GM21529 (cell line): Measurements from ENCODE around the gene CD96.
"Not testable (repeated sequence)": the region's sequence is repeated elsewhere in the genome, so short reads cannot be mapped to it uniquely, and the experiment has no call there.

ENCODE experiments used
- ATAC-seq: cut with Tn5 transposase; IDR thresholded peaks from one replicate; pipeline ENCODE4 v1.9.1; 2021; ENCODE audit not compliant: unreplicated experiment

CD96 gene, protein sequence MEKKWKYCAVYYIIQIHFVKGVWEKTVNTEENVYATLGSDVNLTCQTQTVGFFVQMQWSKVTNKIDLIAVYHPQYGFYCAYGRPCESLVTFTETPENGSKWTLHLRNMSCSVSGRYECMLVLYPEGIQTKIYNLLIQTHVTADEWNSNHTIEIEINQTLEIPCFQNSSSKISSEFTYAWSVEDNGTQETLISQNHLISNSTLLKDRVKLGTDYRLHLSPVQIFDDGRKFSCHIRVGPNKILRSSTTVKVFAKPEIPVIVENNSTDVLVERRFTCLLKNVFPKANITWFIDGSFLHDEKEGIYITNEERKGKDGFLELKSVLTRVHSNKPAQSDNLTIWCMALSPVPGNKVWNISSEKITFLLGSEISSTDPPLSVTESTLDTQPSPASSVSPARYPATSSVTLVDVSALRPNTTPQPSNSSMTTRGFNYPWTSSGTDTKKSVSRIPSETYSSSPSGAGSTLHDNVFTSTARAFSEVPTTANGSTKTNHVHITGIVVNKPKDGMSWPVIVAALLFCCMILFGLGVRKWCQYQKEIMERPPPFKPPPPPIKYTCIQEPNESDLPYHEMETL

DNA sequence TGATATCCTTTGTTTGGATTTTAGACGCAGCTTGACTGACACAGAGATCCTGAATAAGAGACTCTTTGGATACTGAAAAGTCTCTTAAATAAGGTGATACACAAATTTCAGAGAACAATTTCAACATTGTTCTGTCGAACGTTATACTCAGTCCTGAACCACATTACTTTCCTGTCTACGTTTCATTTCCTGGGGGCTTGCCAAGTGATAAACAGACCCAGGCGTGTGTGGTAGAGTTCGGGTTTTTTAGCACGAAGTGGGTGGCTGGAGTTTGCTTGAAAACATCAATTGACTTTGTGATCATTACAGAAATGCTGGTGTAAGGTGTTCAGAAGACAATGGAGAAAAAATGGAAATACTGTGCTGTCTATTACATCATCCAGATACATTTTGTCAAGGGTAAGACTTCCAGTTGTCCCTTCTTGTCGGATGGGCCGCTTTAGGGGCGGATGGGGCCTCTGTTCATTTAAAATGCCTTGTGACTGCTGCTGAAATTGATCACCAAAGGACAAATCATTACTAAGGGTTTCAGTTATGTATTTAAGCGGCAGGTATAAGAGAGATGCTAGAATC, at the start of gene CD96:
TSS of gene CD96 (plus strand) at position 287 of the 573 bp plus-strand sequence. CDS start at position 339, 52 bp downstream.
- no peak for ATAC-seq

DNA sequence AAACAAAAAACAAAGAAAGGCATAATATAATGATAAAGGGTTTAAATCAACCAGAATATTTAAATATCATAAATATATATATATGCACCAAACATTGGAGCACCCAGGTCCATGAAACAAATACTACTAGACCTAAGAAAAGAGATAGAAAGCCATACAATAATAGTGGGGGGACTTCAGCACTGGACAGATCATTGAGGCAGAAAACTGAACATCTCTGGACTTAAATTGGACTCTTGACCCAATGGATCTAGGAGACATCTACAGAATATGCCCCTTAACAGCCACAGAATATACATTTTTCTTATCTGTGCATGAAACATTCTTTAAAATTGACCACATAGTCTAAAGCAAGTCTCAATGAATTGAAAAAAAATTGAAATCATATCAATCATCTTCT, 48.7 kb upstream of the CD96 start:
- ATAC-seq = no peak

DNA sequence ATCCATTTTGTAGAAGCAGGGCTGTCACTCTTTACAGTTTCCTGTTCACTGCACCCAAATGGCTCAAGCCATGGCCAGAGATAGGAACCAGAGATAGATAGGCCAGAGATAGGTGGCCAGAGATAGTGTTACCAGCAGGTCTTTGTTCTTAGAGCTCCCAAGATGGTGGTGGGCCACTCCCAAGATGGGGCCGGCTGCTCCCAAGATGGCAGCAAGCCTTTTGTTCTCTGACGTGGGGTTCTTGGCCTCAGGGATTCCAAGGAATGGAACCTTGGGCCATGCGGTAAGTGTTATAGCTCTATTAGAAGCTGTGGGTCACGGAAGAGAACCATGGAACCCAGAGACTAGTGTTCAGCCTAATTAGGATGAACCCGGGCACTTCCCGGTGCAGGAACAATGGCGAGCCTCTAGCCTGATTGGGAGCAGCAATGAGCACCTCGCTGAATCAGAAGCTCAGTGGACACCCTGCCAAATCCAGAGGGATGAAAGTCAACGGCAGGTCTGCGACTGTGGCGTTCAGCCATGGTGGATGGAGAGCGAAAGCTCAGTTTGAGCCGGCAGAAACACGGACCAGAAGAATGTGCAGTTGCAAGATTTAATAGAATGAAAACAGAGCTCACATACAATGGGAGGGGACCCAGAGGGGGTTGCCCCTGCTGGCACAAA, 45.0 kb upstream of the CD96 start:
- no peak for ATAC-seq

DNA sequence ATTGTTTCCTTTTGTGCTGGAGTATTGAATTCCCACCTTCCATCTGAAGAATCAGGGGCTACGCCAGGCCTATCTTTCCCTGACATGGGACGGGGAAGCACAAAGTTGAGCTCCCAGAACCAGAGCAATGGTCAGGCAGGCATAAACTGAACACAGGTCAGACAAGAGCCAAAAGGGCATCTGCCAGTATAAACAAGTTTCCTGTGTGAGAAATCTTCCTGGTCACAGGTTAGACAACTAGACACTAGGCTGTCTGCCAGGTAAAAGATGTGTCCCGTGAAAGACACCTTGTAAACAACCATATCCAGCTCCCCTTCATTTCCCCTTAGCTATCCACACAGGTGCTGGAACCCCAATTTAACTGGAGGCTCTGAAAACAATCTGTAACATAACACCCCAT, 44.0 kb upstream of the CD96 start:
- no peak for ATAC-seq

DNA sequence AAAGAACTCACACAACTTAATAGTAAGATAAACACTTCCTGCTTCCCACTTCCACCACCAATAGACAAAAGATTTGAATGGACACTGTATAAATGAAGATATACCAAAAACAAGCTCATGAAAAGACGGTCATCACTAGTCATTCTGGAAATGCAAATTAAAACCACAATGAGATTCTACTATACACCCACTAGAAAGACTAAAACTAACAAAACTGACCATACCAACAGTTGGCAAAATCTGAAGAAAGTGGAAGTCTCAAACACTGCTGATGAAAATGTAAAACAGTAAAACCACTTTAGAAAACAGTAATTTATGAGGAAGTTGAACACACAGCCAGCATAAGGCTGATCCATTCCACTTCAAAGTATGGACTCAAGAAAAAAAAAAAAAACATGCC, 35.6 kb upstream of the CD96 start:
- no peak for ATAC-seq

DNA sequence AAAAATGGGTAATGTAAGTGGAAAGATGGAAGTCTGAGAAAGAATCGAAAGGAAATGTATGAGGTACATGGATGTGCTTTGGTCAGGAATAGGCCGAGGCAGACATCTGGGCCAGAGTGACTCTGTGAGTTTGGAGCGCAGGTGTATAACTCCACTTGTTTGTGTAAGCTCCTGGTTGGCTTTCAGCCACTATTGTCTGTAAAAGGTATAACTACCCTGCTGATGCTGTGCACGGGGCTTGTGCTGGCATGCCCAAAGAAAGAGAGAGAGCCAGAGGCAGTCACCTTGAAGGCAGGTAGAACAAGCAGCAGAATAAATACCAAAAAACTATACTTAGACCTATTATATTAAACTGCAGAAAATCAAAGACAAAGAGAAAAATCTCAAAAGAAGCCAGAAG, 32.7 kb upstream of the CD96 start:
- ATAC-seq = no peak

DNA sequence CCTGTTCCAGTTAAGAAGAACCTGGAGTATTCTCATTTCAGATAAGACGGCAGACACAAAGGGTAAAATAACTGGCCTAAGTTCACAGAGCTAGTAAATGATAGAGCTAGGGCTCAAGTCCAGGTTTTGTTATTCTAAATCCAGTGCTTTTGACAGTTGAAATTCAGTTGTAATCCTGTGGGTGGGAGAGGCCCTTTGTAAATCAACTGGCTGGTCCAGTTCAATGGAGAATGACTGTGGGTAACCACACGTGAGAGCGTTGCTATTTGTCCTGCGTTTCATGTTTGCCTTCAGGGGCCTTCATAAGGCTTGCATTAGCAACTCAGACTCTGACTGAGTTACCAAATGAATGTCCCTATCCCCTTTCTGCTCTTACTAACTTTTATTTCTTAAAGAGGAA, 24.2 kb upstream of the CD96 start:
- no peak for ATAC-seq

DNA sequence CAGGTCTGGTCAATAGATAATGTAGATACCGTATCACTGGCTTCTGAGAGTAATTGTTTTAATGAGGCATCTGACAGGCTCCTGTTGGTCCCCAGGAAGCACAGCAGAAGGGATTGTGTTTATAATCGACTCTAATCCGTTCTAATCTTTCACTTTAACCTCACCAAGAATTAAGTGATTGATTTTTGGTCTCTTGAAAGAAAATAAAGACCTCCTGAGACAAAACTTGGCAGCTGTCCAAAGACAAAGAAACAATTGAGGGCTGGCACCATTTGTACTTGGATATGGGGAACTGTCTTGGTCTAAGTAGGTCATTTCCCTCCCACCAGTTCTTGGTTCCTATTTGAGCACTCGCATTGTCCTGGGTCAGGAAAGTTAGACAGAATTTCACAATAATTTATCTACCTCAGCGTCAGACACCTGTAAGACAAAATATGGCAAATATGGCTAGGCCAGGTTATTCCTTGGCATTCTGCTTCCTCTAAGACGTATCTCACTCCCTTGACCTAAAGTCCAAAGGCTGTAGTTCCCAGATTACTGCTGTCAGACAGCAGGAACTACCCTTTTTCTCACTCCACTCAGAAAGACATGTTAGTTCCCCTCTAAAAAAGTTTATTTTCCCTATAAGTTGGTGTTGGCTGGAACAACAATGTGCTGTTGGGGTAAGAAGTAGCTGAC, 22.7 kb upstream of the CD96 start:
- ATAC-seq = no peak

DNA sequence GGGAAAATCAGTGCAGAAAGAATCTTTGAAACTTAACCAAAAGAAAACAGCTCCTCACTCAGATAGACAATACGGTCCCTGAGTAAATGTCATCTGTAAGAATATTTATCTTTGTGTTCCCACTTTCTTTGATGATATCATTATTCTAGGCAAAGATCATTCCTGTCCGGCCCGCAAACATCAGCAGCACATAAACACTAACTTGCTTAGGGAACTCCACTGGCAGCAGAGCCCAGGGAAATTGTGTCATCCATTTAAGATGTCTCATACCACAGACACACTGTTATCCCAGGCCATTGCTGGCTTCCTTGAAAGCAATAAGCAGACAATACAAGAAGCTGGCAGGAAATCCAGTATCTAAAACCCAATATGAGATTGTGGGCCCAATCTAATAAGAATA, 20.1 kb upstream of the CD96 start:
- ATAC-seq = no peak

DNA sequence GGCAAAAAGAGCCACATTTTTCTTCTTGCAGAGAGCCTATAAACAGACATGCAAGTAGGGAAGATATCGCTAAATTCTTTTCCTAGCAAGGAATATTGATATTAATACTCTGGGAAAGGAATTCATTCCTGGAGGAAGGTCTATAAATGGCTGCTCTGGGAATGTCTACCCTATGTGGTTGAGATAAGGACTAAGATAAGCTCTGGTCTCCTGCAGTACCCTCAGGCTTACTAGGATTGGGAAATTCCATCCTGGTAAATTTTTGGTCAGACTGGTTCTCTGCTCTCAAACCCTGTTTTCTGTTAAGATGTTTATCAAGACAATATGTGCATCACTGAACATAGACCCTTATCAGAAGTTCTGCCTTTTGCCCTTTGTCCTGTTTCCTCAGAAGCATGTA, 17.5 kb upstream of the CD96 start:
- not testable (repeated sequence) for ATAC-seq

DNA sequence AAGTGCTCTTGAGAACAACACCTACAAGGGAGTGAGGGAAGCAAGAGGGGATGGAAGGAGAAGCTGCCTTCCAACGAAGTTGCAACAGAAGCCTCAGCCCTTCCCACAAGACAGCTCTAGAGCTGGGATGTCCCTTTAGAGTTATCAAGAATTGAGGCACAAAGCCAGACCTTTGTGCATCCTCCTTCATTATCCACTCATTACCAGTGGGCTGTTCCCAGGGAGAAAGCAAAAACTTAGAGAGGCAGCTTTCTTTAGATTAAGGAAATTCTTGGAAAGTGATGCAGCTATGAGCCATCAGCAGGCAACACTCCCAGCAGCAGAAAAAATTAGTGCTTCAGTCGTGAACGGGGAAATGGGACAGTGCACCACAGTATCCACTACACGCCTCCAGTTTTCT, 10.6 kb upstream of the CD96 start:
- no peak for ATAC-seq

DNA sequence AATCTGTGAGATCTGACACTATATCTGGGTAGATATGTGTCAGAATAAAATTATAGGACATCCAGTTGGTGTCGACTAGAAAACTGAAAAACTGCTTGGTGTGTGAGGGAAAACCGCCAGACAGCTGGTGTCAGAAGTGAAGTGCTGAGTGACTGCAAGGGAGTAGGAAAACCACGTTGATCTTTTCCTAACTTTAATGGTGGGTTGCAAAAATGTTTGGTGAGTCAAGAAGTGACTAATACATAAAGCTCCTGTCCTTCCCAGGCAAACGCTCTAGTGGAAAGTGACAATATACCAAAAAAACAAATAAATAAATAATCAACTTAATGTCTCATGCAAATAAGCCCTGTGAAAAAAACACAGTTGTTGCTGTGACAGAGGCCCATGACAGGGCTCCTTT, 7.3 kb upstream of the CD96 start:
- ATAC-seq = no peak

DNA sequence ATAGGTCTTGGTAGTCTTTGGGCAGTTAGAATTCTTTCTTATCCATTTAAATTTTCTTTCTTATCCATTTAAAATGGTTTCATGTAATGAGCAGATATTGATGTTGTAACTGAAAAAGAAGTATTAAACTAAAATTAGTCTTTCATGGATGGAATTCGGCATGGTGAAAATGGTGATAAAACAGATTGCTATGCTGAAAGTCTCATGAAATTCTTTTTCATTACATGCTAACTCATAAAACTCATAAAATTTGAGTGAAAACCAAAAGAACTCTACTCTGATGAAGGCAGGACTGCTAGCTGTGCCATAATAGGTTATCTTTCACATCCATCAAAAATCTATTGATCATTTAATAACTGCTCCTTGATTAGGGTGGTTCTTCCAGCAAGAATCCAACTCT, 3.9 kb upstream of the CD96 start:
- ATAC-seq = no peak

DNA sequence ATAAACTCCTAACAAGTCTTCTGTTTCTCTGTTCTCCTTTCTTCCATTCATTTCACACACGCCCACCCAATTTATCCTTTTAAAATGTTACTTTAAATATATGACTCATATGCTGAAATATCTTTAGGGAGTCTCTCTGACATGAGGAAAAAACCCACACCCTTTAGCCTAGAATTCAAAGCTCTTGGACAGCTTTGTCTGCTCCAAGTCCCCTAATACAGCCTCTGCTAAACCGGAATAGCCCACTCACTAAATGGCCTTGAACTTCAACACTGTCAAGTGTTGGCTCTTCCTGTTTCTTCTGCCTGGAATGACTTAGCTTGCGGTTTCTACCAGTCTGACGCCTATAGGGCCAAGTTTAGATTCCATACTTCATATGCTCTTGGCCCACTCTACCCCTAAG, 3.3 kb upstream of the CD96 start:
- ATAC-seq = peak; percentile 42

DNA sequence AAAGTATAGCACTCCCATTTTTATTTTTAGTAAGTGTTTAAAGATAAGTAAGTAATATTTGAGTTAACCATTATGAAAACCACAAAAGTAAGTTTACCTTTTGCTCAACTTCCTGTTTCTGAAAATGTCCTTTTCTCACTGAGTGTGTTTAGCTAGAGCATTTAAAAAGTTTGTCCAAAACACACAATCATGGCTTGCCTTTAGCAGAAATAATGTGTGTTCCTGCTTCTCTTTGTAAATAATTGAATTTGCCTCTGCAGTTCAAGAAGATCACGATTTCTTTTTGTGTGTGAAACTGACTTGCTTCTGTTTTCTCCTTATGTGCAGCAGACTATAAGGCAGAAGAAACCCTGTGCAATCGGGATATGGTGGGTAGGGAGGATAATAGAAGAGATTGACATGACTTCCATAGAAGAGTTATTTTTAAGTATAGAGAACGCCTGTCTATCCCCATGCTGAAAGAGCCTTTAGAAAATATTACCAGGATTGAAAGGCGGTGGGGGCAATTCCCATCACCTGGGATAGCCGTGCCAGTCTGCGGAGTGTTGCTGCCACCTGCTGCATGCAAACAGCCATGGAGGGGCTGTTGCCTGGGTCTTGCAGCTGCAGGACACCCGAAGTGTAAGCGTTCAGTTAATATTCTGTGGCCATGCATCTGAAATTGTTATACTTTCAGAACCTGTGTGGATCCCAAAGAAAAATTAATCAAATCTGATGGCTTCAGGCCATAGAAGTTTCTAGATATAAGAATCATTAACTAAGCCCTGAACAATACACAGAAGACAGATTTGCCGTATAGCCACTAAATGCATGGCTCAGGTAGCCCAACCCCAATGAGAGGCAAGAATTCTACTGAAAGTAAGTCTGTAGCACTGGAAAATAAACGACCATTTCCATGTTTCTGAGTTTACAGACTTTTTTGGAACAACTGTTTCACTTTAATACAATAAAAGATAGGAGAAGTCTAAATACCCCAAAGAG, 2.4 kb upstream of the CD96 start:
- ATAC-seq = peak; percentile 68

DNA sequence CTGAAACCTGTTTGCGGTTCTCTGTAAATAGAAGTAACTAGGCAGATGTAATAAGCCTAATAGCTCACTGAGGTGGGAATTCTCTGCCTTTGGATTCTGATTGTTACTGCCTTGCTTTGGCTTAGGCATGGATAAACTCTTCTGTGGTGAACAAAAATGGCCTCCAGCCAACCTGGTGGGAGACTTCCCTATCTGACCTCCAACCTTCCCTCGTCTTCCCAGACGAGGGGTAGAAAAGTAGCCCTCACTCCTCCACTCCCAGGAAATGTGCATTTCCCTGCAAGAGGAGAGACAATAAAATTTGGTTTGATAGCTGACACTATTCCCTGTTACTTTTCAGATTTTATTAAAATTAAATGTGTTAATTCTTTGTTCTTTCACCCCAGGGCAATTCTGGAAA, 606 bp upstream of the CD96 start:
- ATAC-seq = no peak

DNA sequence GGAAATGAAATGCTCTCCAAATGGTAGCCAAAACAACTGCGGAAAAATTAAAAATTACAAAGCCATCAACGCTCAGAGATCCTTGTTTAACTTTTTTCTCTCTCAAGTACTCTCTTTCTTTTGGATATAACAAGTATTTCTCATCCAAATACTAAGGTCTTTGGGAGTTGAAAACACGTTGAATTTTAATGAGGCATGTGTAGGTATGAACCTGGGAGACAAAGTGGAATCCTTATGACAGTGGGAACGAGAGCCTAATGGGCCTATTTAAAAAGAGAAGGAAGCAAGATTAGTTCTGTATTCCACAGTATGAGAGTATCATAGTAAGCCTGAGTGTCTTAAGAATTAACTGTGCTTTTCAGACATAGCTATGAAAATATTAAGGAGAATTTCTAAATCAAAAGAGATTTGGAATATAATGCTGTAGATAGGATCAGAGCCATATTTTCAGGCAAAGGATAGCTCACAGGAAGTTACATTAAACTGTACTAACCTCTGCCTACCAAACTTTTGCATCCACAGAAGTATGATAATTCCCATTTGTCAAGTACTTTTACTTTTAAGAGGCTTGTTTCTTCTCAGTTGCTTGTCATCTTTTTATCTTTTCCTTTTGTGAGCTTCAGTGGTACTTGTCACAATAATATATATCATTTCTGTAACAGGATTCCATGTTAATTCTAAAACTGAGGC, 759 bp downstream of the CD96 start:
- no peak for ATAC-seq

DNA sequence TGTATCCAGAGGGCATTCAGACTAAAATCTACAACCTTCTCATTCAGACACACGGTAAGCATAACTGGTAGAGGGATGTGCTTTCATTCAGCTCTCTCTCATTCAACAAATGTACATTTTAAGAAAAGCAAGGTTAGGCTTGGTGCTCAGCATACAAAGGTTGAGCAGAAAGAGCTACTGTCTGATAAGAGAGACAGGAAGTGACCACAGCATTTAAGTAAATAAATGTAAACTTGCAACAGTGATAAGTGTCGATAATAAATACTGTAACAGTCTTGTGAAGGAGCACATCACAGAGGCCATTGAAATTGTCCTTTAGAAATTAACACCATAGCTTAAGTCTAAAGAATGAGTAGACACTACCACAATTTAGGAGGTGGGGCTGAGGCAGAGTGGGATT, 3.4 kb downstream of the CD96 start:
- ATAC-seq = no peak

DNA sequence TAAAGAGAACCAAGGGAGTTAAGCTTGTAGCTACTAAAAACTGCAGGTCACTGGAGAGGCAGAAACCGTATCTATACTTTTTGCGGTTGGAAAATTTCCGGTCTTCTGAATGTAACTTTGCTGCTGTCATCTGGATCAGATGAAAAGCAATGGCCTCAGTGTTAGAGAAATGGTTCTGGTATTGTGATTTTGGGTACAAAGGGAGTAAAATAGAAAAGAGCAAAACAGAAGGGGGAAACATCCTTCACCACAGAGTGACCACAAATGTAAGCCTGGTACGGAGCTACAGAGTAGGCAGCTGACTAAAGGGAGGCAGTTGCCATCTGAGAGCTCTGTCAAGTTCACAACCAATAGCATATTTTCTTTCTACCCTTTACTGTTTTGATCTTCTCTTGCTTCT, 5.6 kb downstream of the CD96 start:
- peak; percentile 81 for ATAC-seq

DNA sequence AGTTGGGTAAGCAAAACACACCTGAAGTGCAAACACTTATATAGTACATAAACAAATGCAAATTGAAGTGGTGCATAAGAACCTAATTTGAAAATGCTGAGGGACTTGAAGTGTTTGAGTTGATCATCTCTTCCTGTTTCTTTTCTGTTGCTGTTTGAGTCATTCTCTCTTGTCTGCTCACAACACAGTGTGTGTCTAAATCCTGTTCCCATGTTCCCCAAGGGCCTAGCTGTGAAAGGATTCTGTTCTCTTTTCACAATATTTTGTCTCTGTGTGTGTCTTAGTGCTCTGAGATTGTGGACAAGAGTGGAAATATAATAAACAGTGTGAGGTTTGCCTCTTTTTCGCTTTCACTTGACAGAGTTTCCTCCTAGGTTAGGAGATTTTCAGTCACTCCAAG, 6.1 kb downstream of the CD96 start:
- ATAC-seq = peak; percentile 78
